WTC11 (cell line): ENCODE measurements around the gene PEX1. TPM values are rescaled to one million over a fixed set of nuclear protein-coding genes. Genes with fewer than 3 reads are reported as not detected.

ENCODE experiments used
- ATAC-seq: fragments of 200-7000 bp; cut with Tn5 transposase; 2 replicates; pipeline ENCODE4 v1.10.0; 2021; ENCODE audit warnings: mild to moderate bottlenecking, moderate library complexity
- CTCF ChIA-PET: fragments of 300-600 bp; sonication (Branson Sonifier 250); formaldehyde crosslinking; loops from one replicate; lab custom pipeline; 2021; ENCODE audit warnings: antibody characterized with exemption; lab: Charles Lee
- POLR2A ChIA-PET: fragments of 350-600 bp; sonication (Branson Sonifier 250); formaldehyde crosslinking; loops from one replicate; lab custom pipeline; 2021; ENCODE audit warnings: antibody characterized with exemption; lab: Charles Lee
- DNase-seq: peaks from one replicate; pipeline ENCODE4 v3.0.0; 2021; ENCODE audit warnings: low spot score
- H3K27ac Mint-ChIP-seq: 2 replicates; pipeline ENCODE4 v1.8.0; 2021; ENCODE audit warnings: mixed read lengths
- H3K27me3 Mint-ChIP-seq: 2 replicates; pipeline ENCODE4 v1.8.0; 2021; ENCODE audit warnings: low read depth, mild to moderate bottlenecking, moderate library complexity, mixed read lengths
- H3K36me3 Mint-ChIP-seq: 2 replicates; pipeline ENCODE4 v1.8.0; 2021; ENCODE audit warnings: mixed read lengths
- H3K4me1 Mint-ChIP-seq: 2 replicates; pipeline ENCODE4 v1.8.0; 2022; ENCODE audit warnings: mixed read lengths
- H3K4me3 Mint-ChIP-seq: 2 replicates; pipeline ENCODE4 v1.8.0; 2021; ENCODE audit warnings: mild to moderate bottlenecking, moderate library complexity, mixed read lengths
- H3K9me3 Mint-ChIP-seq: 2 replicates; pipeline ENCODE4 v1.8.0; 2021; ENCODE audit warnings: mixed read lengths
- ATF2 ChIP-seq: sonication (generic); formaldehyde crosslinking; IDR thresholded peaks from 2 replicates; pipeline ENCODE4 v1.8.1; 2022; ENCODE audit warnings: low read depth, missing genetic modification reagents, borderline replicate concordance
- ATF6 ChIP-seq: sonication (generic); formaldehyde crosslinking; IDR thresholded peaks from 2 replicates; pipeline ENCODE4 v1.8.1; 2023; ENCODE audit warnings: mild to moderate bottlenecking, missing genetic modification reagents
- CREB1 ChIP-seq: sonication (generic); formaldehyde crosslinking; IDR thresholded peaks from 2 replicates; pipeline ENCODE4 v1.8.0; 2023; ENCODE audit warnings: mild to moderate bottlenecking, missing genetic modification reagents
- CREM ChIP-seq: sonication (generic); formaldehyde crosslinking; IDR thresholded peaks from 2 replicates; pipeline ENCODE4 v1.8.1; 2022; ENCODE audit warnings: mild to moderate bottlenecking, missing genetic modification reagents, moderate library complexity
- ESRRA ChIP-seq: sonication (generic); formaldehyde crosslinking; IDR thresholded peaks from 2 replicates; pipeline ENCODE4 v1.8.1; 2022; ENCODE audit warnings: mild to moderate bottlenecking, missing genetic modification reagents, borderline replicate concordance
- FOXP1 ChIP-seq: sonication (generic); formaldehyde crosslinking; IDR thresholded peaks from 2 replicates; pipeline ENCODE4 v1.8.0; 2022; ENCODE audit warnings: missing genetic modification reagents, mild to moderate bottlenecking, moderate library complexity, borderline replicate concordance
- GTF2I ChIP-seq: fragments of 250-450 bp; sonication (Bioruptor Pico); conservative IDR thresholded peaks from 2 replicates; pipeline ENCODE4 v1.4.0; 2021; ENCODE audit warnings: mild to moderate bottlenecking
- NFE2L1 ChIP-seq: sonication (generic); formaldehyde crosslinking; IDR thresholded peaks from 2 replicates; pipeline ENCODE4 v1.8.1; 2023; ENCODE audit warnings: missing genetic modification reagents
- NR2C2 ChIP-seq: sonication (generic); formaldehyde crosslinking; IDR thresholded peaks from 2 replicates; pipeline ENCODE4 v1.8.0; 2022; ENCODE audit warnings: mild to moderate bottlenecking, missing genetic modification reagents
- NR3C1 ChIP-seq: sonication (generic); formaldehyde crosslinking; conservative IDR thresholded peaks from 2 replicates; pipeline ENCODE4 v1.8.1; 2023; ENCODE audit warnings: low read depth, mild to moderate bottlenecking, missing genetic modification reagents
- PRRX2 ChIP-seq: fragments of 250-450 bp; sonication (Bioruptor Pico); IDR thresholded peaks from 2 replicates; pipeline ENCODE4 v1.8.0; 2021; ENCODE audit warnings: mild to moderate bottlenecking
- SMAD3 ChIP-seq: sonication (generic); formaldehyde crosslinking; IDR thresholded peaks from 2 replicates; pipeline ENCODE4 v1.8.0; 2022; ENCODE audit warnings: missing genetic modification reagents, mild to moderate bottlenecking, borderline replicate concordance
- TEAD1 ChIP-seq: sonication (generic); formaldehyde crosslinking; IDR thresholded peaks from 2 replicates; pipeline ENCODE4 v1.8.0; 2022; ENCODE audit warnings: mild to moderate bottlenecking, missing genetic modification reagents
- TP53 ChIP-seq: sonication (generic); formaldehyde crosslinking; IDR thresholded peaks from 2 replicates; pipeline ENCODE4 v1.8.1; 2023; ENCODE audit warnings: mild to moderate bottlenecking, missing genetic modification reagents
- ZBTB21 ChIP-seq: sonication (generic); formaldehyde crosslinking; IDR thresholded peaks from 2 replicates; pipeline ENCODE4 v1.8.1; 2023; ENCODE audit warnings: mild to moderate bottlenecking, missing genetic modification reagents, borderline replicate concordance
- ZNF512 ChIP-seq: sonication (generic); formaldehyde crosslinking; IDR thresholded peaks from 2 replicates; pipeline ENCODE4 v1.8.1; 2022; ENCODE audit warnings: missing genetic modification reagents, borderline replicate concordance
- total RNA-seq: library from RNA; stranded (reverse); gene quantifications from 3 replicates; pipeline ENCODE4 v1.2.3, GENCODE V29; 2021
- TF ChIP-seq, protein P1 (sequence below): sonication (generic); formaldehyde crosslinking; IDR thresholded peaks from 2 replicates; pipeline ENCODE4 v1.8.0; 2022; ENCODE audit warnings: mild to moderate bottlenecking, missing genetic modification reagents
- TF ChIP-seq, protein P2 (sequence below): fragments of 250-450 bp; sonication (Bioruptor Pico); IDR thresholded peaks from 2 replicates; pipeline ENCODE4 v1.9.0; 2021; ENCODE audit warnings: mild to moderate bottlenecking
- TF ChIP-seq, protein P3 (sequence below): sonication (generic); formaldehyde crosslinking; IDR thresholded peaks from 2 replicates; pipeline ENCODE4 v1.8.0; 2022; ENCODE audit warnings: mild to moderate bottlenecking, missing genetic modification reagents
- TF ChIP-seq, protein P4 (sequence below): sonication (generic); formaldehyde crosslinking; IDR thresholded peaks from 2 replicates; pipeline ENCODE4 v1.8.1; 2023; ENCODE audit warnings: mild to moderate bottlenecking, moderate library complexity, missing genetic modification reagents

Gene PEX1
- total RNA-seq, 1 experiment from 2014 or later, result 24.9 TPM

DNA sequence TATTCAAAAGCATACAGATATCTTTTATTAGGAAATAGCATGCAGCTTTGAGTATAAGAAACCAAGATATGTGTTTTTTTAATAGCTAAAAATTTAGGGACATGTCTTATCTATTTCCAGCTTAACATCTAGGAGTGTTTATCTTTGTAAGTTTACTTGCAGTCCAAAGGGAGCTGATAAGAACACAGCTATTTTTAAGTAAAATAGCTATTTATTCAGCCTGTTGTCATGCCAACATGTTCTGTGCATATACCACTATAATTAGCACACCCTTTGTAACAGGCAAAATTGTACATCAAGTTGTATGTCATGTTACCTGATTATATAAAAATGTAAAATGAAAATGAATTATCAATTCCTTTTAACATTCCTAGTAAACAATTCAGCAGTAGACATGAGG lies 32.3 kb upstream of the PEX1 start:
- CTCF ChIA-PET, result no interaction called here
- POLR2A ChIA-PET, result no interaction called here
- no peaks in the 10 kb centered on the region for H3K9me3 Mint-ChIP-seq
- ATAC-seq, result no peak
- H3K4me3 Mint-ChIP-seq, result no peak overlapping the region
- H3K36me3 Mint-ChIP-seq, result peaks cover 7% of the 10 kb centered on the region
- no peak overlapping the region for H3K27ac Mint-ChIP-seq
- no peaks in the 10 kb centered on the region for H3K4me1 Mint-ChIP-seq
- TF ChIP-seq ATF2 (CRISPR knock-in tag) (no peak), GTF2I (CRISPR knock-in tag) (no peak), CREB1 (CRISPR knock-in tag) (no peak), TP53 (CRISPR knock-in tag) (no peak), FOXP1 (CRISPR knock-in tag) (no peak), PRRX2 (CRISPR knock-in tag) (no peak), NFE2L1 (no peak), CREM (CRISPR knock-in tag) (no peak), NR3C1 (CRISPR knock-in tag) (no peak), ZNF512 (CRISPR knock-in tag) (no peak), NR2C2 (no peak), ATF6 (CRISPR knock-in tag) (no peak), SMAD3 (CRISPR knock-in tag) (no peak), ESRRA (CRISPR knock-in tag) (no peak), TEAD1 (no peak), ZBTB21 (CRISPR knock-in tag) (no peak)
- TF ChIP-seq, protein P1, sequence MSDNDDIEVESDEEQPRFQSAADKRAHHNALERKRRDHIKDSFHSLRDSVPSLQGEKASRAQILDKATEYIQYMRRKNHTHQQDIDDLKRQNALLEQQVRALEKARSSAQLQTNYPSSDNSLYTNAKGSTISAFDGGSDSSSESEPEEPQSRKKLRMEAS, result no peak
- TF ChIP-seq, protein P2, sequence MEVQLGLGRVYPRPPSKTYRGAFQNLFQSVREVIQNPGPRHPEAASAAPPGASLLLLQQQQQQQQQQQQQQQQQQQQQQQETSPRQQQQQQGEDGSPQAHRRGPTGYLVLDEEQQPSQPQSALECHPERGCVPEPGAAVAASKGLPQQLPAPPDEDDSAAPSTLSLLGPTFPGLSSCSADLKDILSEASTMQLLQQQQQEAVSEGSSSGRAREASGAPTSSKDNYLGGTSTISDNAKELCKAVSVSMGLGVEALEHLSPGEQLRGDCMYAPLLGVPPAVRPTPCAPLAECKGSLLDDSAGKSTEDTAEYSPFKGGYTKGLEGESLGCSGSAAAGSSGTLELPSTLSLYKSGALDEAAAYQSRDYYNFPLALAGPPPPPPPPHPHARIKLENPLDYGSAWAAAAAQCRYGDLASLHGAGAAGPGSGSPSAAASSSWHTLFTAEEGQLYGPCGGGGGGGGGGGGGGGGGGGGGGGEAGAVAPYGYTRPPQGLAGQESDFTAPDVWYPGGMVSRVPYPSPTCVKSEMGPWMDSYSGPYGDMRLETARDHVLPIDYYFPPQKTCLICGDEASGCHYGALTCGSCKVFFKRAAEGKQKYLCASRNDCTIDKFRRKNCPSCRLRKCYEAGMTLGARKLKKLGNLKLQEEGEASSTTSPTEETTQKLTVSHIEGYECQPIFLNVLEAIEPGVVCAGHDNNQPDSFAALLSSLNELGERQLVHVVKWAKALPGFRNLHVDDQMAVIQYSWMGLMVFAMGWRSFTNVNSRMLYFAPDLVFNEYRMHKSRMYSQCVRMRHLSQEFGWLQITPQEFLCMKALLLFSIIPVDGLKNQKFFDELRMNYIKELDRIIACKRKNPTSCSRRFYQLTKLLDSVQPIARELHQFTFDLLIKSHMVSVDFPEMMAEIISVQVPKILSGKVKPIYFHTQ (CRISPR knock-in tag), result no peak
- TF ChIP-seq, protein P3, sequence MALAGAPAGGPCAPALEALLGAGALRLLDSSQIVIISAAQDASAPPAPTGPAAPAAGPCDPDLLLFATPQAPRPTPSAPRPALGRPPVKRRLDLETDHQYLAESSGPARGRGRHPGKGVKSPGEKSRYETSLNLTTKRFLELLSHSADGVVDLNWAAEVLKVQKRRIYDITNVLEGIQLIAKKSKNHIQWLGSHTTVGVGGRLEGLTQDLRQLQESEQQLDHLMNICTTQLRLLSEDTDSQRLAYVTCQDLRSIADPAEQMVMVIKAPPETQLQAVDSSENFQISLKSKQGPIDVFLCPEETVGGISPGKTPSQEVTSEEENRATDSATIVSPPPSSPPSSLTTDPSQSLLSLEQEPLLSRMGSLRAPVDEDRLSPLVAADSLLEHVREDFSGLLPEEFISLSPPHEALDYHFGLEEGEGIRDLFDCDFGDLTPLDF (CRISPR knock-in tag), result no peak
- TF ChIP-seq, protein P4, sequence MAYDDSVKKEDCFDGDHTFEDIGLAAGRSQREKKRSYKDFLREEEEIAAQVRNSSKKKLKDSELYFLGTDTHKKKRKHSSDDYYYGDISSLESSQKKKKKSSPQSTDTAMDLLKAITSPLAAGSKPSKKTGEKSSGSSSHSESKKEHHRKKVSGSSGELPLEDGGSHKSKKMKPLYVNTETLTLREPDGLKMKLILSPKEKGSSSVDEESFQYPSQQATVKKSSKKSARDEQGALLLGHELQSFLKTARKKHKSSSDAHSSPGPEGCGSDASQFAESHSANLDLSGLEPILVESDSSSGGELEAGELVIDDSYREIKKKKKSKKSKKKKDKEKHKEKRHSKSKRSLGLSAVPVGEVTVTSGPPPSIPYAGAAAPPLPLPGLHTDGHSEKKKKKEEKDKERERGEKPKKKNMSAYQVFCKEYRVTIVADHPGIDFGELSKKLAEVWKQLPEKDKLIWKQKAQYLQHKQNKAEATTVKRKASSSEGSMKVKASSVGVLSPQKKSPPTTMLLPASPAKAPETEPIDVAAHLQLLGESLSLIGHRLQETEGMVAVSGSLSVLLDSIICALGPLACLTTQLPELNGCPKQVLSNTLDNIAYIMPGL (CRISPR knock-in tag), result no peak
- DNase-seq, result no peak
- no peaks in the 10 kb centered on the region for H3K27me3 Mint-ChIP-seq
